HG03060 (cell line): ENCODE results near the gene SPSB2.
"Not testable (repeated sequence)": the region's sequence is repeated elsewhere in the genome, so short reads cannot be mapped to it uniquely, and the experiment has no call there.

Experiments used
- ATAC-seq: cut with Tn5 transposase; IDR thresholded peaks from one replicate; pipeline ENCODE4 v1.9.1; 2021; ENCODE audit warnings: low read depth, moderate number of reproducible peaks; ENCODE audit not compliant: unreplicated experiment

Gene SPSB2

GRCh38 chr12:6903722-6904121 lies 30.6 kb upstream of the SPSB2 start:
- ATAC-seq, result no peak

- no peak for ATAC-seq
Observed at GRCh38 chr12:6902448-6902847, 29.3 kb upstream of the SPSB2 start.

GRCh38 chr12:6899837-6900519 lies 26.9 kb upstream of the SPSB2 start:
- no peak for ATAC-seq

- no peak for ATAC-seq
Observed at GRCh38 chr12:6899427-6899826, 26.3 kb upstream of the SPSB2 start.

GRCh38 chr12:6896846-6897435 lies 23.8 kb upstream of the SPSB2 start:
- no peak for ATAC-seq

GRCh38 chr12:6894321-6894720 lies 21.2 kb upstream of the SPSB2 start:
- ATAC-seq, result no peak

- not testable (repeated sequence) for ATAC-seq
Observed at GRCh38 chr12:6892683-6893082, 19.6 kb upstream of the SPSB2 start.

- no peak for ATAC-seq
Observed at GRCh38 chr12:6891646-6892001, 18.5 kb upstream of the SPSB2 start.

- peak; percentile 87 for ATAC-seq
Observed at GRCh38 chr12:6890789-6891645, 17.9 kb upstream of the SPSB2 start.

- not testable (repeated sequence) for ATAC-seq
Observed at GRCh38 chr12:6889775-6890573, 16.9 kb upstream of the SPSB2 start.

- ATAC-seq, result not testable (repeated sequence)
Observed at GRCh38 chr12:6888794-6889193, 15.7 kb upstream of the SPSB2 start.

- no peak for ATAC-seq
Observed at GRCh38 chr12:6888360-6888759, 15.3 kb upstream of the SPSB2 start.

GRCh38 chr12:6887460-6887859 lies 14.4 kb upstream of the SPSB2 start:
- no peak for ATAC-seq

GRCh38 chr12:6886206-6886999 lies 13.3 kb upstream of the SPSB2 start:
- ATAC-seq, result not testable (repeated sequence)

GRCh38 chr12:6884539-6884938 lies 11.4 kb upstream of the SPSB2 start:
- no peak for ATAC-seq

GRCh38 chr12:6883683-6884082 lies 10.6 kb upstream of the SPSB2 start:
- ATAC-seq, result no peak

GRCh38 chr12:6883252-6883651 lies 10.1 kb upstream of the SPSB2 start:
- no peak for ATAC-seq

GRCh38 chr12:6879824-6880223 lies 6.7 kb upstream of the SPSB2 start:
- not testable (repeated sequence) for ATAC-seq

- not testable (repeated sequence) for ATAC-seq
Observed at GRCh38 chr12:6874015-6874368, 889 bp upstream of the SPSB2 start.
